K562 (cell line): ENCODE results near the gene STIL. TPM values are rescaled to one million over a fixed set of nuclear protein-coding genes. Genes with fewer than 3 reads are reported as not detected.

ENCODE experiments used
- CBX3 ChIP-seq, 2 experiments: IDR thresholded peaks; 1 replicate in 1 of 2; 2 replicates in 1 of 2; pipeline ENCODE4 v1.6.1; 2012; ENCODE audit warnings: inconsistent platforms in 2 of 2, low read length in 2 of 2, borderline replicate concordance in 1 of 2, control low read depth in 1 of 2
- NCOA4 ChIP-seq: fragments of 450-650 bp; IDR thresholded peaks from 2 replicates; pipeline ENCODE4 v1.6.1; 2018; ENCODE audit warnings: mild to moderate bottlenecking; ENCODE audit not compliant: partially characterized antibody
- NCOA6 ChIP-seq: fragments of 450-650 bp; IDR thresholded peaks from 2 replicates; pipeline ENCODE4 v1.6.1; 2017; ENCODE audit warnings: mild to moderate bottlenecking
- SRSF9 ChIP-seq: fragments of 200-400 bp; formaldehyde crosslinking; IDR thresholded peaks from 2 replicates; pipeline ENCODE4 v1.6.1; 2017; ENCODE audit warnings: low read depth, low read length, borderline replicate concordance
- TCFL5 ChIP-seq: fragments of 250-450 bp; sonication (Bioruptor Pico); conservative IDR thresholded peaks from 2 replicates; pipeline ENCODE4 v1.6.1; 2021; ENCODE audit warnings: mild to moderate bottlenecking, moderate library complexity, matching md5 sums
- YY1 ChIP-seq, 3 experiments: IDR thresholded peaks; 2 replicates each; pipeline ENCODE4 v1.6.1; 2011; ENCODE audit warnings: low read length in 2 of 3, mild to moderate bottlenecking in 2 of 3, moderate library complexity in 2 of 3, borderline replicate concordance in 1 of 3, control low read depth in 1 of 3, low read depth in 1 of 3; ENCODE audit not compliant: insufficient read depth in 3 of 3, insufficient replicate concordance in 2 of 3, control insufficient read depth in 1 of 3, insufficient read length in 1 of 3; ENCODE audit errors: extremely low read depth in 1 of 3
- ZFPM2 ChIP-seq: fragments of 250-450 bp; sonication (Bioruptor Pico); IDR thresholded peaks from 2 replicates; pipeline ENCODE4 v1.5.1; 2022; ENCODE audit warnings: mild to moderate bottlenecking
- ZNF318 ChIP-seq, 2 experiments: fragments of 450-650 bp; IDR thresholded peaks; 2 replicates each; pipeline ENCODE4 v1.6.1; 2016; ENCODE audit warnings: mild to moderate bottlenecking in 2 of 2, borderline replicate concordance in 1 of 2, low read depth in 1 of 2, moderate library complexity in 1 of 2
- polyA plus RNA-seq, 8 experiments: library from polyadenylated mRNA; depleted of rRNA in 4 of 8; stranded (reverse) in 5 of 8; unstranded in 3 of 8; fragments of >200 nt; fragmentation: Nextera tagmentation in 2 of 8; fragmentation: Illumina TruSeq in 1 of 8; extraction: Ambion mirVana in 2 of 8; extraction: Trizol in 1 of 8; gene quantifications; 2 replicates each; pipeline versions ENCODE4 v1.2.1 to v1.2.3, GENCODE V29; 2011 to 2014; ENCODE audit warnings: inconsistent platforms in 1 of 8, missing spikeins in 1 of 8
- total RNA-seq, 7 experiments: library from RNA; depleted of rRNA in 6 of 7; stranded (reverse); fragments of >200 nt in 6 of 7; fragmentation: Illumina TruSeq in 2 of 7; extraction: Trizol in 2 of 7; gene quantifications; 2 replicates each; pipeline versions ENCODE4 v1.2.1 to v1.2.3, GENCODE V29; 2011 to 2021; ENCODE audit warnings: low replicate concordance in 1 of 7
- TF ChIP-seq, protein P1 (sequence below), 2 experiments: fragments of 250-450 bp in 1 of 2; fragments of 450-650 bp in 1 of 2; sonication (Bioruptor Pico) in 1 of 2; IDR thresholded peaks; 2 replicates each; pipeline versions ENCODE4 v1.6.1 to v1.8.0; 2016 to 2021; ENCODE audit warnings: mild to moderate bottlenecking in 2 of 2, moderate library complexity in 2 of 2, missing compliant biosample characterization in 1 of 2, missing genetic modification characterization in 1 of 2

The STIL gene
- total and polyA plus RNA-seq, 9 of the 15 experiments (the other 6 are each of a cell fraction or from before 2014, with no cell fraction given): 10.5 to 77.4 (median 39.6) TPM

GRCh38 chr1:47323599-47324031 is 9.7 kb upstream of the STIL start (continued):
- TF ChIP-seq ZNF318 (IDR thresholded peaks at IDR 0.05; ENCODE audit: borderline replicate concordance in 1 of 2, low read depth in 1 of 2): no peak
- TF ChIP-seq CBX3 (IDR thresholded peaks at IDR 0.05; ENCODE audit: borderline replicate concordance in 1 of 2, low read length in 2 of 2): no peak
- TF ChIP-seq SRSF9: no peak
- TF ChIP-seq TCFL5: no peak
- TF ChIP-seq, protein P1, sequence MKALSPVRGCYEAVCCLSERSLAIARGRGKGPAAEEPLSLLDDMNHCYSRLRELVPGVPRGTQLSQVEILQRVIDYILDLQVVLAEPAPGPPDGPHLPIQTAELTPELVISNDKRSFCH (CRISPR knock-in tag; IDR thresholded peaks at IDR 0.05): no peak
- TF ChIP-seq, protein P1 (tag; IDR thresholded peaks at IDR 0.05): 0 out of 2 replicates have a peak, but pooled peaks have one; percentile 5
- no peak for TF ChIP-seq NCOA6
- no peak for TF ChIP-seq ZFPM2 (CRISPR knock-in tag)
- peak in 1 of 3 experiments; percentile 67 for TF ChIP-seq YY1 (IDR thresholded peaks at IDR 0.05; ENCODE audit: borderline replicate concordance in 1 of 3, control insufficient read depth in 1 of 3, extremely low read depth in 1 of 3, insufficient read depth in 3 of 3, insufficient read length in 1 of 3, insufficient replicate concordance in 2 of 3, low read depth in 1 of 3, low read length in 2 of 3)
- TF ChIP-seq NCOA4: no peak
